ENCODE results near the gene CACNA2D2. TPM values are rescaled to one million over a fixed set of nuclear protein-coding genes. Genes with fewer than 3 reads are reported as not detected.

The CACNA2D2 gene
- polyA plus RNA-seq, 1 of the 3 experiments (the other 2 are of a cell fraction) = 1.1 TPM

DNA sequence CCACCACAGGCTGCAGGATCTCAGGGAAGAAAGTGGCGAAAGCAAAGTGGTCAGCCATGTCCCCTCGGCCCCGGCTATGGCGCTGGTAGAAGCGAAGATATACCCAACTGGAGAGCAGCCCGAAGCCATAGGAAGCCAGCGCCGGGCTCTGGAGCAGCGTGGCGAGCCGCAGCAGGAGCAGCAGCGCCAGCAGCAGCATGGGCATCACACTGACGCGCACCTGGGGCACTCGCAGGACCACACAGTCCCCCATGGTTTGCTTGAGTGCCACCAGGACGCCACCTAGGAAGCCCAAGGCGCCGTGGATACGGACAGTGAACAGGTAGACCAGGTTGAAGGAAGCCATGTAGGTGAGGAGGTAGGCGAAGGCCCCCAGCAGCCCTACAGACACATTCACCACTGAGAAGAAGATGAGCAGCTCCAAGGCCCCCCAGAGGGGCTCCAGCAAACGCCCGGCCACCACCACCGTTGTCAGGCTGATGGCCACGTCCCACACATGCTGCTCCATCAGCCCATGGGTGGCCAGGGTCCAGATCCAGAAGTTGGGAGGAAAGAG lies 145.0 kb downstream of the CACNA2D2 start (continued):
- TF ChIP-seq, protein P1, sequence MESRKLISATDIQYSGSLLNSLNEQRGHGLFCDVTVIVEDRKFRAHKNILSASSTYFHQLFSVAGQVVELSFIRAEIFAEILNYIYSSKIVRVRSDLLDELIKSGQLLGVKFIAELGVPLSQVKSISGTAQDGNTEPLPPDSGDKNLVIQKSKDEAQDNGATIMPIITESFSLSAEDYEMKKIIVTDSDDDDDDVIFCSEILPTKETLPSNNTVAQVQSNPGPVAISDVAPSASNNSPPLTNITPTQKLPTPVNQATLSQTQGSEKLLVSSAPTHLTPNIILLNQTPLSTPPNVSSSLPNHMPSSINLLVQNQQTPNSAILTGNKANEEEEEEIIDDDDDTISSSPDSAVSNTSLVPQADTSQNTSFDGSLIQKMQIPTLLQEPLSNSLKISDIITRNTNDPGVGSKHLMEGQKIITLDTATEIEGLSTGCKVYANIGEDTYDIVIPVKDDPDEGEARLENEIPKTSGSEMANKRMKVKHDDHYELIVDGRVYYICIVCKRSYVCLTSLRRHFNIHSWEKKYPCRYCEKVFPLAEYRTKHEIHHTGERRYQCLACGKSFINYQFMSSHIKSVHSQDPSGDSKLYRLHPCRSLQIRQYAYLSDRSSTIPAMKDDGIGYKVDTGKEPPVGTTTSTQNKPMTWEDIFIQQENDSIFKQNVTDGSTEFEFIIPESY (IDR thresholded peaks at IDR 0.05; ENCODE audit: borderline replicate concordance, low read depth) = no peak
- TF ChIP-seq PBX3 (IDR thresholded peaks at IDR 0.05) (no peak), EP300 (IDR thresholded peaks at IDR 0.05; ENCODE audit: borderline replicate concordance in 1 of 2, low read depth in 1 of 2, low read length in 1 of 2) (no peak)

DNA sequence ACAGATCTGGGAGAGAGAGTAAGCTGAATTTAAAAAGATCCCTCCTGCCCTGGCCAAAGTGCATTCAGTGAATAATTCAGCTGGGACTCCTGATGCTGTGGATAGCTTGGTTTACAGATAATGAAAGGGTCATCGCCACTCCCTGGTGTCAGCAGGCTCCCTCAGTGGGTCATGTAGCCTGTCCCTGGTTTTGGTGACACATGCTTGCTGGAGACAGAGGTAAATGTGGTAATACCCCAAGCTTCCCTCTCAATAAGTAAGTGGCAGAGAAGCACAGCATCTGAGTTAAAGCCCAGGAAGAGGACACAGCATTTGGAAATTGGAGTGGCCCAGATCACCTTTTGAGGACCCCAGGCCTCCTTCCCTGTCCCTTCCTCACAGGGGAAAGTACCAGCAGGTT lies 146.0 kb downstream of the CACNA2D2 start:
- no peak for DNase-seq
- H3K27ac ChIP-seq (ENCODE audit: low read depth in 2 of 2, low read length in 1 of 2) = peak overlapping the region in 1 of 2 experiments; percentile 84; a peak in 2 of 4 replicates
- H4K20me1 ChIP-seq (ENCODE audit: insufficient read depth) = peaks cover 57% of the 10 kb centered on the region
- no peak overlapping the region for H2AFZ ChIP-seq (ENCODE audit: low read depth)
- TF ChIP-seq GABPA (IDR thresholded peaks at IDR 0.05; ENCODE audit: low read depth) (no peak), MXI1 (IDR thresholded peaks at IDR 0.05; ENCODE audit: low read depth, low read length) (peak; percentile 29; the same call in 1 of the 2 replicates), CHD2 (IDR thresholded peaks at IDR 0.05; ENCODE audit: low read length, partially characterized antibody) (no peak), MEF2A (IDR thresholded peaks at IDR 0.05; ENCODE audit: borderline replicate concordance, low read depth) (no peak), IRF3 (IDR thresholded peaks at IDR 0.05; ENCODE audit: low read depth, low read length) (no peak)
- H3K4me1 ChIP-seq (ENCODE audit: control insufficient read depth in 1 of 2, insufficient read depth in 2 of 2, low read depth in 1 of 2, low read length in 1 of 2) = peaks cover 8 to 52% of the 10 kb centered on the region in 2 experiments; a peak in 2 of 4 replicates
- no peaks in the 10 kb centered on the region for H3K27me3 ChIP-seq (ENCODE audit: insufficient read depth)
- H3F3A ChIP-seq (replicated peaks; ENCODE audit: insufficient read depth) = peaks cover 6% of the 10 kb centered on the region
- H3K36me3 ChIP-seq (replicated peaks in 1 of 2; ENCODE audit: control insufficient read depth in 1 of 2, insufficient read depth in 2 of 2, low read length in 1 of 2) = peaks cover 21 to 45% of the 10 kb centered on the region in 2 experiments
- H3K79me2 ChIP-seq (ENCODE audit: insufficient read depth) = peaks cover 68% of the 10 kb centered on the region
- ChIA-PET CTCF (interaction anchor here (0.8 to 6.4 kb wide), 12 partner anchors 10 to 1032 kb away, joined by 3 to 57 read pairs (median 14); partner anchors contain the start of gene ZMYND10), POLR2A (interaction anchor here (1.5 to 2.1 kb wide), 2 partner anchors 12 to 34 kb away, joined by 5 to 9 read pairs; no protein-coding TSS in a partner anchor)
- H3K9me2 ChIP-seq = no peaks in the 10 kb centered on the region
- peak overlapping the region; percentile 94 for H3K4me2 ChIP-seq
- 13% methylated on average over 1 of the region's 1 CpG for WGBS (ENCODE audit: low lambda C conversion rate)
- no peaks in the 10 kb centered on the region for H3K9me3 ChIP-seq
- H3K9ac ChIP-seq = peak overlapping the region; percentile 87
- peak overlapping the region; percentile 77 to 95 for H3K4me3 ChIP-seq (ENCODE audit: low read depth in 2 of 2, low read length in 1 of 2)

- Histone ChIP-seq H3K79me2 (ENCODE audit: insufficient read depth) (peaks cover 77% of the 10 kb centered on the region), H4K20me1 (ENCODE audit: insufficient read depth) (peaks cover 60% of the 10 kb centered on the region), H3K9me2 (no peaks in the 10 kb centered on the region), H3K4me3 (ENCODE audit: low read depth in 2 of 2, low read length in 1 of 2) (peak overlapping the region; percentile 77 to 95), H2AFZ (ENCODE audit: low read depth) (no peak overlapping the region), H3K4me1 (ENCODE audit: control insufficient read depth in 1 of 2, insufficient read depth in 2 of 2, low read depth in 1 of 2, low read length in 1 of 2) (peaks cover 13 to 56% of the 10 kb centered on the region in 2 experiments; a peak in 2 of 4 replicates), H3K9me3 (no peaks in the 10 kb centered on the region), H3K27ac (ENCODE audit: low read depth in 2 of 2, low read length in 1 of 2) (peak overlapping the region in 1 of 2 experiments; percentile 84; a peak in 1 of 4 replicates), H3K27me3 (ENCODE audit: insufficient read depth) (no peaks in the 10 kb centered on the region), H3K36me3 (replicated peaks in 1 of 2; ENCODE audit: control insufficient read depth in 1 of 2, insufficient read depth in 2 of 2, low read length in 1 of 2) (peaks cover 21 to 45% of the 10 kb centered on the region in 2 experiments), H3K9ac (peak overlapping the region; percentile 87; the same call in 1 of the 2 replicates), H3F3A (replicated peaks; ENCODE audit: insufficient read depth) (peaks cover 7% of the 10 kb centered on the region), H3K4me2 (peak overlapping the region; percentile 94)
- DNase-seq = no peak
- WGBS (ENCODE audit: low lambda C conversion rate) = 88% methylated on average over 2 of the region's 5 CpGs
- ChIA-PET CTCF (interaction anchor here (0.6 to 6.4 kb wide), 18 partner anchors 10 to 321 kb away, joined by 3 to 57 read pairs (median 6); partner anchors contain the start of gene ZMYND10), POLR2A (interaction anchor here (0.9 to 4.6 kb wide), 5 partner anchors 9 to 70 kb away, joined by 3 to 13 read pairs (median 5); no protein-coding TSS in a partner anchor)
- TF ChIP-seq MXI1 (IDR thresholded peaks at IDR 0.05; ENCODE audit: low read depth, low read length) = peak; percentile 31; the same call in 1 of the 2 replicates
- TF ChIP-seq CHD2 (IDR thresholded peaks at IDR 0.05; ENCODE audit: low read length, partially characterized antibody) = no peak
- no peak; the same call in 1 of the 2 replicates for TF ChIP-seq POLR2AphosphoS5 (IDR thresholded peaks at IDR 0.05; ENCODE audit: low read depth, low read length)
Observed at GRCh38 chr3:50356553-50356952, 146.9 kb downstream of the CACNA2D2 start.

Data from SK-N-SH (cell line).